ENCODE data around the gene COL17A1.

- TF ChIP-seq CTCF (IDR thresholded peaks at IDR 0.05 in 4 of 5, conservative IDR thresholded peaks at IDR 0.05 in 1 of 5), result no peak
- no peak for TF ChIP-seq POLR2A (IDR thresholded peaks at IDR 0.05)
Measured at GRCh38 chr10:104061196-104061595, 24.5 kb downstream of the COL17A1 start.
